H1 (cell line): ENCODE data around the gene SCRN1.

ENCODE experiments used
- GABPA ChIP-seq: IDR thresholded peaks from 2 replicates; pipeline ENCODE4 v1.6.1; 2011; ENCODE audit warnings: mild to moderate bottlenecking, low read length, moderate library complexity, borderline replicate concordance; ENCODE audit not compliant: insufficient read depth
- POLR2AphosphoS5 ChIP-seq: IDR thresholded peaks from 2 replicates; pipeline ENCODE4 v1.6.1; 2011; ENCODE audit warnings: low read depth, low read length
- TF ChIP-seq, protein P1 (sequence below), 3 experiments: IDR thresholded peaks; 1 replicate in 2 of 3; 2 replicates in 1 of 3; pipeline versions ENCODE4 v1.5.1 to v1.6.1; 2011; ENCODE audit warnings: low read length in 3 of 3, mild to moderate bottlenecking in 3 of 3, inconsistent platforms in 2 of 3, low read depth in 1 of 3, moderate library complexity in 1 of 3; ENCODE audit not compliant: insufficient read depth in 1 of 3; ENCODE audit errors: control extremely low read depth in 1 of 3
- TF ChIP-seq, protein P2 (sequence below): fragments of 300-600 bp; sonication (generic); IDR thresholded peaks from 2 replicates; pipeline ENCODE4 v1.7.1; 2012; ENCODE audit warnings: low read length, moderate library complexity, mild to moderate bottlenecking, inconsistent platforms; ENCODE audit not compliant: insufficient replicate concordance

DNA sequence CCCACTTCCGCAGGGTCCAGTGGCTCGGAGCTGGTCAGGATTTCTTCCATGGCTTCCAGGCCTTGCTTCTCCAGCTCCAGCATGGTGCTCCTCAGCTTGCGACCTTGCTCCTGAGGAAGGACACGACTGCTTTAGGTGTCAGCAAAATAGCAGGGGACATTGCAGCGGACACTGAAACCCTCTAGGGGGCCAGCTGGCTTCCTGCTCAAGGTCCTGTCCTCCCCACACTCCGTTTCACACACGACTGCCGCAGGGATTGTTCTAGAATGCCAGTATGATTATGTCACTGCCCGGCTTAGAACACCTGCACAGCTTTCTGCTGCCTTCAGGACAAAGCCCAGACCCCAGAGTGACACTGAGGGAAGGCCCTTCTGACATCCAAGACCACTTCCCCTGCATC is 65.6 kb downstream of the SCRN1 start:
- TF ChIP-seq, protein P1, sequence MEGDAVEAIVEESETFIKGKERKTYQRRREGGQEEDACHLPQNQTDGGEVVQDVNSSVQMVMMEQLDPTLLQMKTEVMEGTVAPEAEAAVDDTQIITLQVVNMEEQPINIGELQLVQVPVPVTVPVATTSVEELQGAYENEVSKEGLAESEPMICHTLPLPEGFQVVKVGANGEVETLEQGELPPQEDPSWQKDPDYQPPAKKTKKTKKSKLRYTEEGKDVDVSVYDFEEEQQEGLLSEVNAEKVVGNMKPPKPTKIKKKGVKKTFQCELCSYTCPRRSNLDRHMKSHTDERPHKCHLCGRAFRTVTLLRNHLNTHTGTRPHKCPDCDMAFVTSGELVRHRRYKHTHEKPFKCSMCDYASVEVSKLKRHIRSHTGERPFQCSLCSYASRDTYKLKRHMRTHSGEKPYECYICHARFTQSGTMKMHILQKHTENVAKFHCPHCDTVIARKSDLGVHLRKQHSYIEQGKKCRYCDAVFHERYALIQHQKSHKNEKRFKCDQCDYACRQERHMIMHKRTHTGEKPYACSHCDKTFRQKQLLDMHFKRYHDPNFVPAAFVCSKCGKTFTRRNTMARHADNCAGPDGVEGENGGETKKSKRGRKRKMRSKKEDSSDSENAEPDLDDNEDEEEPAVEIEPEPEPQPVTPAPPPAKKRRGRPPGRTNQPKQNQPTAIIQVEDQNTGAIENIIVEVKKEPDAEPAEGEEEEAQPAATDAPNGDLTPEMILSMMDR (IDR thresholded peaks at IDR 0.05; ENCODE audit: control extremely low read depth in 1 of 3, insufficient read depth in 1 of 3, low read depth in 1 of 3, low read length in 3 of 3): no peak
- TF ChIP-seq POLR2AphosphoS5 (no peak), GABPA (no peak)
- TF ChIP-seq, protein P2, sequence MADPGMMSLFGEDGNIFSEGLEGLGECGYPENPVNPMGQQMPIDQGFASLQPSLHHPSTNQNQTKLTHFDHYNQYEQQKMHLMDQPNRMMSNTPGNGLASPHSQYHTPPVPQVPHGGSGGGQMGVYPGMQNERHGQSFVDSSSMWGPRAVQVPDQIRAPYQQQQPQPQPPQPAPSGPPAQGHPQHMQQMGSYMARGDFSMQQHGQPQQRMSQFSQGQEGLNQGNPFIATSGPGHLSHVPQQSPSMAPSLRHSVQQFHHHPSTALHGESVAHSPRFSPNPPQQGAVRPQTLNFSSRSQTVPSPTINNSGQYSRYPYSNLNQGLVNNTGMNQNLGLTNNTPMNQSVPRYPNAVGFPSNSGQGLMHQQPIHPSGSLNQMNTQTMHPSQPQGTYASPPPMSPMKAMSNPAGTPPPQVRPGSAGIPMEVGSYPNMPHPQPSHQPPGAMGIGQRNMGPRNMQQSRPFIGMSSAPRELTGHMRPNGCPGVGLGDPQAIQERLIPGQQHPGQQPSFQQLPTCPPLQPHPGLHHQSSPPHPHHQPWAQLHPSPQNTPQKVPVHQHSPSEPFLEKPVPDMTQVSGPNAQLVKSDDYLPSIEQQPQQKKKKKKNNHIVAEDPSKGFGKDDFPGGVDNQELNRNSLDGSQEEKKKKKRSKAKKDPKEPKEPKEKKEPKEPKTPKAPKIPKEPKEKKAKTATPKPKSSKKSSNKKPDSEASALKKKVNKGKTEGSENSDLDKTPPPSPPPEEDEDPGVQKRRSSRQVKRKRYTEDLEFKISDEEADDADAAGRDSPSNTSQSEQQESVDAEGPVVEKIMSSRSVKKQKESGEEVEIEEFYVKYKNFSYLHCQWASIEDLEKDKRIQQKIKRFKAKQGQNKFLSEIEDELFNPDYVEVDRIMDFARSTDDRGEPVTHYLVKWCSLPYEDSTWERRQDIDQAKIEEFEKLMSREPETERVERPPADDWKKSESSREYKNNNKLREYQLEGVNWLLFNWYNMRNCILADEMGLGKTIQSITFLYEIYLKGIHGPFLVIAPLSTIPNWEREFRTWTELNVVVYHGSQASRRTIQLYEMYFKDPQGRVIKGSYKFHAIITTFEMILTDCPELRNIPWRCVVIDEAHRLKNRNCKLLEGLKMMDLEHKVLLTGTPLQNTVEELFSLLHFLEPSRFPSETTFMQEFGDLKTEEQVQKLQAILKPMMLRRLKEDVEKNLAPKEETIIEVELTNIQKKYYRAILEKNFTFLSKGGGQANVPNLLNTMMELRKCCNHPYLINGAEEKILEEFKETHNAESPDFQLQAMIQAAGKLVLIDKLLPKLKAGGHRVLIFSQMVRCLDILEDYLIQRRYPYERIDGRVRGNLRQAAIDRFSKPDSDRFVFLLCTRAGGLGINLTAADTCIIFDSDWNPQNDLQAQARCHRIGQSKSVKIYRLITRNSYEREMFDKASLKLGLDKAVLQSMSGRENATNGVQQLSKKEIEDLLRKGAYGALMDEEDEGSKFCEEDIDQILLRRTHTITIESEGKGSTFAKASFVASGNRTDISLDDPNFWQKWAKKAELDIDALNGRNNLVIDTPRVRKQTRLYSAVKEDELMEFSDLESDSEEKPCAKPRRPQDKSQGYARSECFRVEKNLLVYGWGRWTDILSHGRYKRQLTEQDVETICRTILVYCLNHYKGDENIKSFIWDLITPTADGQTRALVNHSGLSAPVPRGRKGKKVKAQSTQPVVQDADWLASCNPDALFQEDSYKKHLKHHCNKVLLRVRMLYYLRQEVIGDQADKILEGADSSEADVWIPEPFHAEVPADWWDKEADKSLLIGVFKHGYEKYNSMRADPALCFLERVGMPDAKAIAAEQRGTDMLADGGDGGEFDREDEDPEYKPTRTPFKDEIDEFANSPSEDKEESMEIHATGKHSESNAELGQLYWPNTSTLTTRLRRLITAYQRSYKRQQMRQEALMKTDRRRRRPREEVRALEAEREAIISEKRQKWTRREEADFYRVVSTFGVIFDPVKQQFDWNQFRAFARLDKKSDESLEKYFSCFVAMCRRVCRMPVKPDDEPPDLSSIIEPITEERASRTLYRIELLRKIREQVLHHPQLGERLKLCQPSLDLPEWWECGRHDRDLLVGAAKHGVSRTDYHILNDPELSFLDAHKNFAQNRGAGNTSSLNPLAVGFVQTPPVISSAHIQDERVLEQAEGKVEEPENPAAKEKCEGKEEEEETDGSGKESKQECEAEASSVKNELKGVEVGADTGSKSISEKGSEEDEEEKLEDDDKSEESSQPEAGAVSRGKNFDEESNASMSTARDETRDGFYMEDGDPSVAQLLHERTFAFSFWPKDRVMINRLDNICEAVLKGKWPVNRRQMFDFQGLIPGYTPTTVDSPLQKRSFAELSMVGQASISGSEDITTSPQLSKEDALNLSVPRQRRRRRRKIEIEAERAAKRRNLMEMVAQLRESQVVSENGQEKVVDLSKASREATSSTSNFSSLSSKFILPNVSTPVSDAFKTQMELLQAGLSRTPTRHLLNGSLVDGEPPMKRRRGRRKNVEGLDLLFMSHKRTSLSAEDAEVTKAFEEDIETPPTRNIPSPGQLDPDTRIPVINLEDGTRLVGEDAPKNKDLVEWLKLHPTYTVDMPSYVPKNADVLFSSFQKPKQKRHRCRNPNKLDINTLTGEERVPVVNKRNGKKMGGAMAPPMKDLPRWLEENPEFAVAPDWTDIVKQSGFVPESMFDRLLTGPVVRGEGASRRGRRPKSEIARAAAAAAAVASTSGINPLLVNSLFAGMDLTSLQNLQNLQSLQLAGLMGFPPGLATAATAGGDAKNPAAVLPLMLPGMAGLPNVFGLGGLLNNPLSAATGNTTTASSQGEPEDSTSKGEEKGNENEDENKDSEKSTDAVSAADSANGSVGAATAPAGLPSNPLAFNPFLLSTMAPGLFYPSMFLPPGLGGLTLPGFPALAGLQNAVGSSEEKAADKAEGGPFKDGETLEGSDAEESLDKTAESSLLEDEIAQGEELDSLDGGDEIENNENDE: no peak
